IPS-11a (cell line): ENCODE data around the gene USP10.
"Not testable (repeated sequence)": the region's sequence is repeated elsewhere in the genome, so short reads cannot be mapped to it uniquely, and the experiment has no call there.

ENCODE experiments used
- H3K4me3 ChIP-seq: one replicate; pipeline ENCODE4 v1.5.1; 2013; ENCODE audit warnings: low read depth, low read length, control low read depth

The USP10 gene

GRCh38 chr16:84746231-84746630, 46.4 kb downstream of the USP10 start:
- no peak overlapping the region for H3K4me3 ChIP-seq

GRCh38 chr16:84746875-84747274, 47.1 kb downstream of the USP10 start:
- H3K4me3 ChIP-seq: no peak overlapping the region

GRCh38 chr16:84748247-84748646, 48.4 kb downstream of the USP10 start:
- H3K4me3 ChIP-seq: not testable (repeated sequence)

GRCh38 chr16:84749072-84749471, 49.3 kb downstream of the USP10 start:
- no peak overlapping the region for H3K4me3 ChIP-seq

- H3K4me3 ChIP-seq: no peak overlapping the region
Measured at GRCh38 chr16:84749815-84750214, 50.0 kb downstream of the USP10 start.

GRCh38 chr16:84750575-84750974, 50.8 kb downstream of the USP10 start:
- no peak overlapping the region for H3K4me3 ChIP-seq

GRCh38 chr16:84751241-84751640, 51.4 kb downstream of the USP10 start:
- H3K4me3 ChIP-seq: no peak overlapping the region

- H3K4me3 ChIP-seq: no peak overlapping the region
Measured at GRCh38 chr16:84751947-84752346, 52.1 kb downstream of the USP10 start.

GRCh38 chr16:84752600-84752999, 52.8 kb downstream of the USP10 start:
- no peak overlapping the region for H3K4me3 ChIP-seq

- H3K4me3 ChIP-seq: no peak overlapping the region
Measured at GRCh38 chr16:84753412-84754326, 53.9 kb downstream of the USP10 start.

GRCh38 chr16:84754353-84754856, 54.6 kb downstream of the USP10 start:
- H3K4me3 ChIP-seq: no peak overlapping the region

- H3K4me3 ChIP-seq: no peak overlapping the region
Measured at GRCh38 chr16:84754956-84755672, 55.3 kb downstream of the USP10 start.

GRCh38 chr16:84756830-84757229, 57.0 kb downstream of the USP10 start:
- H3K4me3 ChIP-seq: no peak overlapping the region

- H3K4me3 ChIP-seq: no peak overlapping the region
Measured at GRCh38 chr16:84758627-84759026, 58.8 kb downstream of the USP10 start.

- no peak overlapping the region for H3K4me3 ChIP-seq
Measured at GRCh38 chr16:84759061-84759460, 59.3 kb downstream of the USP10 start.

GRCh38 chr16:84759906-84760305, 60.1 kb downstream of the USP10 start:
- H3K4me3 ChIP-seq: no peak overlapping the region

GRCh38 chr16:84761448-84762368, 61.9 kb downstream of the USP10 start:
- H3K4me3 ChIP-seq: no peak overlapping the region

GRCh38 chr16:84763164-84763563, 63.4 kb downstream of the USP10 start:
- no peak overlapping the region for H3K4me3 ChIP-seq

- H3K4me3 ChIP-seq: no peak overlapping the region
Measured at GRCh38 chr16:84763629-84764028, 63.8 kb downstream of the USP10 start.

GRCh38 chr16:84764970-84765369, 65.2 kb downstream of the USP10 start:
- H3K4me3 ChIP-seq: no peak overlapping the region
